Fibroblast of peridontal ligament (primary cell): ENCODE data around the gene NDUFS7.

Experiments used
- DNase-seq: peaks from one replicate; pipeline ENCODE4 v3.0.0-alpha.2; 2010; ENCODE audit errors: extremely low read depth

Gene NDUFS7

GRCh38 chr19:1383312-1384084, at the start of gene NDUFS7:
TSS of gene NDUFS7 (plus strand) at chr19:1383907. CDS start at chr19:1383927, 20 bp downstream.
- DNase-seq: peak; percentile 93

GRCh38 chr19:1336079-1336684, 47.5 kb upstream of the NDUFS7 start:
- DNase-seq: no peak

GRCh38 chr19:1340681-1341469, 42.8 kb upstream of the NDUFS7 start:
- DNase-seq: no peak

- DNase-seq: peak; percentile 51
These were observed 40.7 kb upstream of the NDUFS7 start for GRCh38 chr19:1343041-1343440.

GRCh38 chr19:1349211-1349610, 34.5 kb upstream of the NDUFS7 start:
- no peak for DNase-seq

GRCh38 chr19:1350867-1351266, 32.8 kb upstream of the NDUFS7 start:
- no peak for DNase-seq

- DNase-seq: no peak
These were observed 32.3 kb upstream of the NDUFS7 start for GRCh38 chr19:1351381-1351851.

GRCh38 chr19:1353144-1353543, 30.6 kb upstream of the NDUFS7 start:
- DNase-seq: no peak

- DNase-seq: no peak
These were observed 28.6 kb upstream of the NDUFS7 start for GRCh38 chr19:1354970-1355567.

- DNase-seq: peak; percentile 12
These were observed 27.9 kb upstream of the NDUFS7 start for GRCh38 chr19:1355568-1356507.

- peak; percentile 17 for DNase-seq
These were observed 27.2 kb upstream of the NDUFS7 start for GRCh38 chr19:1356508-1356865.

GRCh38 chr19:1357531-1358109, 26.1 kb upstream of the NDUFS7 start:
- no peak for DNase-seq

GRCh38 chr19:1360126-1360817, 23.4 kb upstream of the NDUFS7 start:
- no peak for DNase-seq

- DNase-seq: peak; percentile 75
These were observed 22.8 kb upstream of the NDUFS7 start for GRCh38 chr19:1360818-1361461.

GRCh38 chr19:1361601-1362386, 21.9 kb upstream of the NDUFS7 start:
- DNase-seq: peak; percentile 75

GRCh38 chr19:1362387-1363257, 21.1 kb upstream of the NDUFS7 start:
- DNase-seq: no peak

- DNase-seq: no peak
These were observed 20.1 kb upstream of the NDUFS7 start for GRCh38 chr19:1363599-1363998.
